ENCODE measurements around the gene PLK5.

DNA sequence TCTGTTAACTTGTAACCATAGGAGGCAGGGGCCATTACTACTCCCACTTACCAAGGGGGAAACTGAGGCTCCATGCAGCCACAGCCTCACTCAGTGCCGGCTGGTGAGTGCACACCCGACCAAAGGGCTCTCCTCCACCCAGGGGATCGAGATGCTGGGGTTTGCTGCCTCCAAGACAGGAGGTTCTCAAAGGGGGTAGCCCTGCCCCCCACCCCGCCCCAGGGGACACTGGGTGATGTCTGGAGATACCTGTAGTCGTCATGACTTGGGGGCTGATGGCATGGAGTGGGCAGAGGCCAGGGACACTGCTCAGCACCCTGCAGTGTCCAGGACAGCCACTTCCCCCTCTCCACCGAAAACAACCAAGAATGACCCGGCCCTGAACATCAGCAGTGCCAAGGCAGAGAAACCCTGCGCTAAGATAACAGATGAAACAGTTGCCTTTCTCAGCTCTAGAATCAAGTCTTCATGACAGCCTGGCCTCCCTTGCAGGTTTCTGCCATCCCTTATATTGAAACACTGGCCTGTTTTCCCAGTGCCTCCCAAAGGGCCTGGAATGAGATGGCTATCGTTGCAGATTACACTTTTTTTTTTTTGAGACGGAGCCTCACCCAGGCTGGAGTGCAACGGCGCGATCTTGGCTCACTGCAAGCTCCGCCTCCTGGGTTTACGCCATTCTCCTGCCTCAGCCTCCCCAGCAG lies 29.6 kb upstream of the PLK5 start:
- TF ChIP-seq MAFK (IDR thresholded peaks at IDR 0.05; ENCODE audit: low read depth, low read length) (no peak), POLR2A (IDR thresholded peaks at IDR 0.05; ENCODE audit: low read depth, low read length) (no peak), FOS (IDR thresholded peaks at IDR 0.05; ENCODE audit: low read depth, low read length) (no peak), NFE2L2 (IDR thresholded peaks at IDR 0.05; ENCODE audit: low read depth, low read length) (no peak), RAD21 (IDR thresholded peaks at IDR 0.05; ENCODE audit: low read length) (no peak), CHD1 (IDR thresholded peaks at IDR 0.05; ENCODE audit: low read depth, low read length) (no peak), RFX5 (IDR thresholded peaks at IDR 0.05; ENCODE audit: low read depth, low read length) (no peak), SMC3 (IDR thresholded peaks at IDR 0.05; ENCODE audit: low read depth, low read length) (no peak), MAZ (IDR thresholded peaks at IDR 0.05; ENCODE audit: borderline replicate concordance, low read depth, low read length) (no peak)
- TF ChIP-seq, protein P1, sequence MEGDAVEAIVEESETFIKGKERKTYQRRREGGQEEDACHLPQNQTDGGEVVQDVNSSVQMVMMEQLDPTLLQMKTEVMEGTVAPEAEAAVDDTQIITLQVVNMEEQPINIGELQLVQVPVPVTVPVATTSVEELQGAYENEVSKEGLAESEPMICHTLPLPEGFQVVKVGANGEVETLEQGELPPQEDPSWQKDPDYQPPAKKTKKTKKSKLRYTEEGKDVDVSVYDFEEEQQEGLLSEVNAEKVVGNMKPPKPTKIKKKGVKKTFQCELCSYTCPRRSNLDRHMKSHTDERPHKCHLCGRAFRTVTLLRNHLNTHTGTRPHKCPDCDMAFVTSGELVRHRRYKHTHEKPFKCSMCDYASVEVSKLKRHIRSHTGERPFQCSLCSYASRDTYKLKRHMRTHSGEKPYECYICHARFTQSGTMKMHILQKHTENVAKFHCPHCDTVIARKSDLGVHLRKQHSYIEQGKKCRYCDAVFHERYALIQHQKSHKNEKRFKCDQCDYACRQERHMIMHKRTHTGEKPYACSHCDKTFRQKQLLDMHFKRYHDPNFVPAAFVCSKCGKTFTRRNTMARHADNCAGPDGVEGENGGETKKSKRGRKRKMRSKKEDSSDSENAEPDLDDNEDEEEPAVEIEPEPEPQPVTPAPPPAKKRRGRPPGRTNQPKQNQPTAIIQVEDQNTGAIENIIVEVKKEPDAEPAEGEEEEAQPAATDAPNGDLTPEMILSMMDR (conservative IDR thresholded peaks at IDR 0.05; ENCODE audit: low read depth, low read length): no peak
- TF ChIP-seq, protein P2, sequence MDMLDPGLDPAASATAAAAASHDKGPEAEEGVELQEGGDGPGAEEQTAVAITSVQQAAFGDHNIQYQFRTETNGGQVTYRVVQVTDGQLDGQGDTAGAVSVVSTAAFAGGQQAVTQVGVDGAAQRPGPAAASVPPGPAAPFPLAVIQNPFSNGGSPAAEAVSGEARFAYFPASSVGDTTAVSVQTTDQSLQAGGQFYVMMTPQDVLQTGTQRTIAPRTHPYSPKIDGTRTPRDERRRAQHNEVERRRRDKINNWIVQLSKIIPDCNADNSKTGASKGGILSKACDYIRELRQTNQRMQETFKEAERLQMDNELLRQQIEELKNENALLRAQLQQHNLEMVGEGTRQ (IDR thresholded peaks at IDR 0.05; ENCODE audit: low read depth, low read length): no peak
- TF ChIP-seq, protein P3, sequence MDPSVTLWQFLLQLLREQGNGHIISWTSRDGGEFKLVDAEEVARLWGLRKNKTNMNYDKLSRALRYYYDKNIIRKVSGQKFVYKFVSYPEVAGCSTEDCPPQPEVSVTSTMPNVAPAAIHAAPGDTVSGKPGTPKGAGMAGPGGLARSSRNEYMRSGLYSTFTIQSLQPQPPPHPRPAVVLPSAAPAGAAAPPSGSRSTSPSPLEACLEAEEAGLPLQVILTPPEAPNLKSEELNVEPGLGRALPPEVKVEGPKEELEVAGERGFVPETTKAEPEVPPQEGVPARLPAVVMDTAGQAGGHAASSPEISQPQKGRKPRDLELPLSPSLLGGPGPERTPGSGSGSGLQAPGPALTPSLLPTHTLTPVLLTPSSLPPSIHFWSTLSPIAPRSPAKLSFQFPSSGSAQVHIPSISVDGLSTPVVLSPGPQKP (IDR thresholded peaks at IDR 0.05; ENCODE audit: borderline replicate concordance, low read depth, low read length): no peak

Measured in IMR-90 (cell line).